Measurements from ENCODE around the gene GRM4.

GRCh38 chr6:34096814-34097213 is 49.1 kb downstream of the GRM4 start:
- TF ChIP-seq CTCF (conservative IDR thresholded peaks at IDR 0.05) (no peak), EZH2 (IDR thresholded peaks at IDR 0.05; ENCODE audit: low read depth) (no peak)

Measured in PC-9 (cell line).